Upper lobe of left lung (tissue), 4 donors: ENCODE data around the gene C6orf58.

Source experiments
- EP300 ChIP-seq, 4 donors: sonication (generic); formaldehyde crosslinking; IDR thresholded peaks; one replicate each; pipeline ENCODE4 v1.5.1; 2017; ENCODE audit warnings: antibody characterized with exemption in 4 of 4, control low read depth in 2 of 4
- POLR2A ChIP-seq, 4 donors: fragments of 450-650 bp; IDR thresholded peaks; one replicate each; pipeline ENCODE4 v1.5.1; 2016 to 2017; ENCODE audit warnings: antibody characterized with exemption in 4 of 4, mild to moderate bottlenecking in 2 of 4
- POLR2AphosphoS5 ChIP-seq, 2 donors: sonication (generic); formaldehyde crosslinking; IDR thresholded peaks; one replicate each; pipeline ENCODE4 v1.5.1; 2017; ENCODE audit warnings: antibody characterized with exemption in 2 of 2
- TF ChIP-seq, protein P1 (sequence below), 6 experiments: fragments of 450-650 bp in 4 of 6; fragments of 200-600 bp in 2 of 6; sonication (generic) in 2 of 6; IDR thresholded peaks; one replicate each; pipeline ENCODE4 v1.5.1; 2016 to 2019; ENCODE audit warnings: antibody characterized with exemption in 6 of 6

GRCh38 chr6:127634178-127634577, 57.2 kb downstream of the C6orf58 start:
- TF ChIP-seq EP300 (IDR thresholded peaks at IDR 0.05) (no peak), POLR2AphosphoS5 (IDR thresholded peaks at IDR 0.05) (no peak), POLR2A (IDR thresholded peaks at IDR 0.05) (no peak)
- TF ChIP-seq, protein P1, sequence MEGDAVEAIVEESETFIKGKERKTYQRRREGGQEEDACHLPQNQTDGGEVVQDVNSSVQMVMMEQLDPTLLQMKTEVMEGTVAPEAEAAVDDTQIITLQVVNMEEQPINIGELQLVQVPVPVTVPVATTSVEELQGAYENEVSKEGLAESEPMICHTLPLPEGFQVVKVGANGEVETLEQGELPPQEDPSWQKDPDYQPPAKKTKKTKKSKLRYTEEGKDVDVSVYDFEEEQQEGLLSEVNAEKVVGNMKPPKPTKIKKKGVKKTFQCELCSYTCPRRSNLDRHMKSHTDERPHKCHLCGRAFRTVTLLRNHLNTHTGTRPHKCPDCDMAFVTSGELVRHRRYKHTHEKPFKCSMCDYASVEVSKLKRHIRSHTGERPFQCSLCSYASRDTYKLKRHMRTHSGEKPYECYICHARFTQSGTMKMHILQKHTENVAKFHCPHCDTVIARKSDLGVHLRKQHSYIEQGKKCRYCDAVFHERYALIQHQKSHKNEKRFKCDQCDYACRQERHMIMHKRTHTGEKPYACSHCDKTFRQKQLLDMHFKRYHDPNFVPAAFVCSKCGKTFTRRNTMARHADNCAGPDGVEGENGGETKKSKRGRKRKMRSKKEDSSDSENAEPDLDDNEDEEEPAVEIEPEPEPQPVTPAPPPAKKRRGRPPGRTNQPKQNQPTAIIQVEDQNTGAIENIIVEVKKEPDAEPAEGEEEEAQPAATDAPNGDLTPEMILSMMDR (IDR thresholded peaks at IDR 0.05): no peak
